HG02610 (cell line): ENCODE results near the gene NPC1.
A peak's percentile ranks its signal among the peaks of the same experiment; 100 is the strongest.

Experiments
- ATAC-seq: cut with Tn5 transposase; IDR thresholded peaks from one replicate; pipeline ENCODE4 v1.9.1; 2021; ENCODE audit warnings: mild to moderate bottlenecking, moderate library complexity; ENCODE audit not compliant: unreplicated experiment

NPC1 gene

GRCh38 chr18:23550898-23551297, 35.4 kb downstream of the NPC1 start:
- no peak for ATAC-seq

- ATAC-seq: no peak
Observed at GRCh38 chr18:23548719-23549118, 37.6 kb downstream of the NPC1 start.

- no peak for ATAC-seq
Observed at GRCh38 chr18:23548275-23548674, 38.0 kb downstream of the NPC1 start.

- ATAC-seq: no peak
Observed at GRCh38 chr18:23547846-23548245, 38.5 kb downstream of the NPC1 start.

- ATAC-seq: no peak
Observed at GRCh38 chr18:23547306-23547705, 39.0 kb downstream of the NPC1 start.

GRCh38 chr18:23545247-23545789, 41.0 kb downstream of the NPC1 start:
- ATAC-seq: no peak

- ATAC-seq: no peak
Observed at GRCh38 chr18:23542461-23542860, 43.8 kb downstream of the NPC1 start.

DNA sequence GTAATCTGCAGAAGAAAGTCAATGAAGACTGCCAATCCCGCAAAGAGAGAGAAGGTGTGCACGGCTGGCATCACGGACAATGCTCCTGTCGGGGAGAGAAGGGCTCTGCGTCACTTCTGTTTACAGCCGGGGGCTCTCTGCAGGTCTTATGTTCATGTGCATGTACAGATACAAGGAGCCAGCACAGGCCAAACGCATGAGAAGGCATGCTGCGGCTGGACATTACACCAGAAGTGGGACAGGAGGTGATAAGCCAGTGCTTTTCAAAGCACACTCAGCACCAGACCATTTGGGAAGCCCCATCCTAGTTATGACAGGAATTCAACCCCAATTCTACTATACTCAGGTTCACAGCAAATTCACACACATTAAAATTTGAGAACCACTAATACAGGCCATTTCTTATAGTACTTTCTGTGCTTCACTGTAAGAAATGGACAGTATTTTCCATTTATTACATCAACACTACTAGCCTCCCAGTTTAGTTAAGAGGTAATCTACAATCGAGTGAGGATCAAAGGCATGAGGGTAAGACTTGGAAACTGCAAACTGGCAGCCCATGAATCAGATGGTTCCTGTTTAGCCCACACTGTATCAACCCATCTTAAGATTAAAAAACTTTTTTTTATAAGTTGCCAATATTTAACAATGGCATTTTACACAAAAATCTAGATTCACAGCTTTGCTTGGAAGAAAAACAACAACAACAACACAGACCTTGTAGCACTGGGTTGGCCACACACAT, 44.8 kb downstream of the NPC1 start:
- no peak for ATAC-seq

DNA sequence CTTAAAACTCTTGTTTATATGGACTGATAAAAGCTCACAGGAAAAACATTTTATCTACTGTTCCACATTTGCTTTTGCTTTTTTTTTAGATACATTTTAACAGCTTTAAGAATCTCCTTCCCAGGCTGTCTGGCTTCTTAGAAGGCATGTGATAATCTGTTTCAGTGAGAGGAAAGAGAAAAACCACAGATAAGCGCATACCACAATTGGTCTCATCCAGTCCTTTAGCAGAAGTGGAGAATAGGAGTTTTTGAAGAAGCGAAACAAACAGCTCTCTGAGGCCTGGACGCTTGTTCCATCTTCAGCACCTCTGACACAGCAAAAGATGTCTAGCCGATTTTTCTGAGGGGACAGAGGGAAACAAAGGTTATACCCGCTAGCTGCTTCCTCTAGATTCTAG, 45.4 kb downstream of the NPC1 start:
- ATAC-seq: peak; percentile 62

GRCh38 chr18:23539911-23540525, 46.3 kb downstream of the NPC1 start:
- no peak for ATAC-seq

DNA sequence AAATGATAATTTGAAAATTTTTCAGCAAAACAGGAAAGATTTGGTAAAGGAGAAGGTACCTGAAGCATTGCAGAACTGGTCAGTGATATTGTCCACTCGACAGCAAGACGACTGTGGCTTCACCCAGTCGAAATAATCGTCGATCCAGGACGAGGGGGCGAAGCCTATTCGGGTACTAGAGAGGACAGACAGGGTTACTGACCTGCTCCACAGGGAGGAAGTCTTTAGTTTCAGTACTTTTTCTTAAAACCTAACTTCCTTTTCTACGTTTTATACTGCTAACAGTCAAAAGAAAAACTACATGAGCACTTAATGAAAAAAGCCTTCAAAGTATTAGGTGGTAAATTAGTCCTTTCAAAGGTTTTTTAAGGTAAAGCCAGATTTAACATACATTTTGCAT, 47.0 kb downstream of the NPC1 start:
- no peak for ATAC-seq

- ATAC-seq: no peak
Observed at GRCh38 chr18:23538870-23539269, 47.4 kb downstream of the NPC1 start.

DNA sequence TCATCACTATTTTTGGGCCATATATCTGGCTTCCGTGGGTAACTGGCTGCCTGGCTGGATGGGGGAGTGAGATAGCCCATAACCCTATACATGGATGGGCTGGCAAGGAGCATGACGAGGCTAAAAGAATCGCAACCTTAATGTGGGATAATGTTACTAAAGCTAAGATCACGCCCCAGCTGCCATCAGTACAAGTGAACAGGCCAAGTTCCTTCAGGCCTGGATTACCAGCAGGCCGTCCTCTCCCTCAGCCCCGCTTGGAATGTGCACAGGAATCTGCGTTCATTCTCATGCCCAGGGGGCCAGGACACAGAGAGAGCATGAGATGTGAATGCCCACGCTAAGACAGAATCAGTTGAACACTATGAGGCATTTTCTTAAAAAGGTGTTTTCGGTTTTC, 48.3 kb downstream of the NPC1 start:
- no peak for ATAC-seq

- no peak for ATAC-seq
Observed at GRCh38 chr18:23537274-23537673, 49.0 kb downstream of the NPC1 start.

DNA sequence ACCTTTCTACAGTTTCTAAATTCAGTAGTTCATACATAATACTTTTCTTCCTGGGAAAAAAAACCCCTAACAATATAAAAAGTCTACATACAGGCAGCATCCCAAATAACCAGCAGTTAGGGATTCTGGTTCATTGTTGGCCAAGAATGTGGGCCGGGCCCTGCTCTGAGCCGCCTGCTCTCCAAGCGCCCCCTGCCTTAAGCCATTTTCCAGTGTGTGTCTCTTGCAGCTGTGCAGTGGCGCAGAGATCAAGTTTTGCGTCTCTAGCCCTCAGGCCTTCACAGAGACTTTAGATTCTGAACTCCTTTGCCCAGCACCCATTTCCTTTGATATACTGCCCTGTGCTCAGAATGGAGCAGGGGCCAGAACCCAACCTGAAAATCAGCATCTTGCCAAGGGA, 50.1 kb downstream of the NPC1 start:
- no peak for ATAC-seq

- ATAC-seq: no peak
Observed at GRCh38 chr18:23534276-23534675, 52.0 kb downstream of the NPC1 start.

DNA sequence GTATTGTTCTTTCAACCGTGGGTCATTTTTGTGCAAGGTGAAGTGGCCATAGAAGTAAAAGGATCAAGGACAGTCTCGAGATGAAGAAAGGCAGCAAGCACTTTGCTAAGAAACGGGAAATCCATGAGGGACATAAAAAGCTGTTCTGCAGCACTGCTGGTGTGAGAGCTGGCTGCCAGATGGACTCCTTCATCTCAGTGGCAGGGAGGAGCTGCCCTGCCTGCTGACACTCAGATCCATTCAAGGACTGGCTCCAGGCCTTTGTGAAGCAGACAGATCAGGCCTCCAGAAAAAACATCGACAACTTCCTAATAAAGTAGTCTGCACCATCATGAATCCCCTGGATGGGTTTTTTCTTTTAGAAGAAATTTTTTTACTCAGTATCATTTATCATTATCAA, 53.5 kb downstream of the NPC1 start:
- no peak for ATAC-seq

DNA sequence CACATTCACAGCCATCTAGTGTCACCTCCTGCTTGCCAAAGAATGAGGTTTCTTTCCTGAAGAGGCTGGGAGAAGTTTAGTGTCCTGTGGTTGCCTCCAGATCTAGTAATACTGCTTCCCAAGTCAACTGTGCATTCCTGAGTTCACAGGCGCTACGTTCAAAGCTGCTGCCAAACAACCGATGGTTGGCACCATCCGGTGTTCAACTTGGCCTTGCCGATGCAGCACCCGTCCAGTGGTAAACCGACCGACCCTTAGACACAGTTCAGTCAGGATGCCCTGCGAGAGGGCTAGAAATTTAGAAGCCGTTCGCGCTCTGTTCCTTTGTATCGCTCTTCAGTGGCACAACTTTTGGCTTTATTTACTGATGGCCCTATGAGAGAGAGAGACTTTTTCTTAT, 54.4 kb downstream of the NPC1 start:
- ATAC-seq: no peak

GRCh38 chr18:23530195-23530594, 56.1 kb downstream of the NPC1 start:
- no peak for ATAC-seq

DNA sequence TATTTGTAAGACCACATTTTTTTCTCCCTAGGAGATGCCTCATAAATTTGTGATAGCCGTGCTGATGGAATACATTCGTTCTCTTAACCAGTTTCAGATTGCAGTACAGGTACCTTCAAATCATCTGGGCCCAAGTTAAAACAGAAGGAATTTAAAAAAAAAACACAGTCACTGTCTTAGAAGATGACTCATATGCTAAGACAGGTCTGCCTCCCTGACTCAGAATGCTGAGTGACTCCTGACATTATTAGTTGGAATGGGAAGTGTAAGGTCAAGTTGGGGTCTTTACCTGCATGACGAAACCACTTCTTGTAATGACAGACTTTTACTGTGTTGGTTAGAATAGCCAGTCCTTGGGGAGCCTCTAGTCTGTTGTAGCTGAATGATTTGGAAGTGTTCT, 56.7 kb downstream of the NPC1 start:
- ATAC-seq: peak; percentile 37

DNA sequence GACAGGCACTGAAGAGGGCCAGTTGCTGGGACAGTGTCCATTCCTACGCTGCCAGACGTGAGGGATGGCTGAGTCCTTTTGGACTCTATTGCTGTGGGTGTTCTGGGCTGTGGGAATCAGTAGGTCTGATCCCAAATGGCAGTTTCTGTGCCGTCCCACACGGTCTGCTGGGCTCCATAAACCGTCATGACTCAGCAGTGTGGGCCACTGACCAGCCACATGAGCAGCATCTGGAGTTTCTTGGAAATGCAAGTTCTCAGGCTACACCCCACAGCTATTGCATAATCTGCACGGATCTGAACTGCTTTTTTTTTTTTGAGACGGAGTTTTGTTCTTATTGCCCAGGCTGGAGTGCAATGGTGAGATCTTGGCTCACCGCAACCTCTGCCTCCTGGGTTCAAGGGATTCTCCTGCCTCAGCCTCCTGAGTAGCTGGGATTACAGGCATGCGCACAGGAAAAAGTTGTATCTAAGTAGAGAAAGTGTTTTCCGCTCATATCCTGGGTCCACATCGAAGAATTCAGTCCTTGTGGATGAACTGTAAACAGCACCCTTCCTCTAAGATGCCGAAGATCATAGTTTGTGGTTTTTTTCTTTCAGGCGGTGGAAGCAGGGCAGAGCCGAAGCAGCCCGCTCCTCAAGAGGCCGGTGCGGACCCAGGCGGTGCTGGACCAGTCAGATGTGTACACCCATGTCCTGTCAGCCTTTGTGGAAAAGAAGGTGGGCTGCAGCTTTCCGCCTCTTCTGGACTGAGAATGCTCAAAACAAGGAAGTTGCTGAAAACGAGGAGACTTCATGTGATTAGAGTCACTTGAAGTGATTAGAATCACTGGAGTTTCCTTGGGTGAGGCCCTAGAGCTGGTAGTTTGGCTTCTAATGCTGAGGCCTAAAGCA, 57.5 kb downstream of the NPC1 start:
- ATAC-seq: no peak
